Activated CD4-positive, CD25-positive, alpha-beta regulatory T cell treated with anti-CD3 and anti-CD28 coated beads, Interleukin-2, amount 50 U/mL, for 24 hours (primary cell): Measurements from ENCODE around the gene DNAJC1.
"Not testable (repeated sequence)": the region's sequence is repeated elsewhere in the genome, so short reads cannot be mapped to it uniquely, and the experiment has no call there.

Experiments used
- ATAC-seq, 2 donors: fragments of 150-1000 bp; cut with Tn5 transposase; one replicate each; pipeline ENCODE4 v1.10.0; 2021; ENCODE audit warnings: mild to moderate bottlenecking in 1 of 2, moderate library complexity in 1 of 2

Gene DNAJC1

GRCh38 chr10:21894648-21895342 is 108.7 kb downstream of the DNAJC1 start:
- ATAC-seq = no peak

GRCh38 chr10:21891439-21891838 is 112.1 kb downstream of the DNAJC1 start:
- ATAC-seq = no peak

- no peak for ATAC-seq
Measured at GRCh38 chr10:21889477-21890275, 113.9 kb downstream of the DNAJC1 start.

- peak in 1 of 2 donors; percentile 38 for ATAC-seq
Measured at GRCh38 chr10:21888959-21889358, 114.6 kb downstream of the DNAJC1 start.

- ATAC-seq = no peak
Measured at GRCh38 chr10:21885940-21886339, 117.6 kb downstream of the DNAJC1 start.

GRCh38 chr10:21873198-21873597 is 130.3 kb downstream of the DNAJC1 start:
- no peak for ATAC-seq

GRCh38 chr10:21872771-21873170 is 130.8 kb downstream of the DNAJC1 start:
- not testable (repeated sequence) for ATAC-seq

- ATAC-seq = no peak
Measured at GRCh38 chr10:21870849-21871248, 132.7 kb downstream of the DNAJC1 start.

GRCh38 chr10:21869087-21869486 is 134.4 kb downstream of the DNAJC1 start:
- not testable (repeated sequence) for ATAC-seq

- ATAC-seq = peak in 1 of 2 donors; percentile 33
Measured at GRCh38 chr10:21860718-21861117, 142.8 kb downstream of the DNAJC1 start.

- ATAC-seq = no peak
Measured at GRCh38 chr10:21858455-21858854, 145.1 kb downstream of the DNAJC1 start.

GRCh38 chr10:21849607-21850006 is 153.9 kb downstream of the DNAJC1 start:
- ATAC-seq = no peak

- no peak for ATAC-seq
Measured at GRCh38 chr10:21843645-21844044, 159.9 kb downstream of the DNAJC1 start.

- not testable (repeated sequence) for ATAC-seq
Measured at GRCh38 chr10:21841273-21841672, 162.3 kb downstream of the DNAJC1 start.

- ATAC-seq = not testable (repeated sequence)
Measured at GRCh38 chr10:21837487-21837886, 166.0 kb downstream of the DNAJC1 start.

- not testable (repeated sequence) for ATAC-seq
Measured at GRCh38 chr10:21834574-21834973, 169.0 kb downstream of the DNAJC1 start.

- ATAC-seq = no peak
Measured at GRCh38 chr10:21832821-21833130, 170.8 kb downstream of the DNAJC1 start.

- no peak for ATAC-seq
Measured at GRCh38 chr10:21831986-21832820, 171.3 kb downstream of the DNAJC1 start.

- ATAC-seq = no peak
Measured at GRCh38 chr10:21830037-21830436, 173.5 kb downstream of the DNAJC1 start.

GRCh38 chr10:21827308-21827707 is 176.2 kb downstream of the DNAJC1 start:
- no peak for ATAC-seq

GRCh38 chr10:21826725-21827124 is 176.8 kb downstream of the DNAJC1 start:
- no peak for ATAC-seq

GRCh38 chr10:21825345-21825744 is 178.2 kb downstream of the DNAJC1 start:
- ATAC-seq = no peak

GRCh38 chr10:21824409-21824808 is 179.1 kb downstream of the DNAJC1 start:
- no peak for ATAC-seq
